GM06990 (cell line): ENCODE data around the gene RRBP1.

Experiments
- DNase-seq: peaks from one replicate; pipeline ENCODE4 v3.0.0-alpha.2; 2011; ENCODE audit not compliant: insufficient read length; ENCODE audit errors: extremely low read depth
- H3K27me3 ChIP-seq: replicated peaks from 2 replicates; pipeline ENCODE4 v1.6.0; 2011; ENCODE audit warnings: low read length; ENCODE audit not compliant: control insufficient read depth, insufficient read depth
- H3K36me3 ChIP-seq: 2 replicates; pipeline ENCODE4 v1.5.1; 2011; ENCODE audit warnings: low read length; ENCODE audit not compliant: control insufficient read depth, insufficient read depth
- H3K4me3 ChIP-seq: replicated peaks from 2 replicates; pipeline ENCODE4 v1.5.1; 2011; ENCODE audit warnings: low read depth, mild to moderate bottlenecking, control low read depth, low read length
- CTCF ChIP-seq: IDR thresholded peaks from 2 replicates; pipeline ENCODE4 v1.5.1; 2011; ENCODE audit warnings: low read length, control low read depth, mild to moderate bottlenecking, inconsistent platforms; ENCODE audit not compliant: insufficient read depth, poor library complexity, severe bottlenecking

RRBP1 gene

GRCh38 chr20:17726902-17727301 is 44.9 kb upstream of the RRBP1 start:
- H3K36me3 ChIP-seq = no peaks in the 10 kb centered on the region
- no peak for DNase-seq
- no peak overlapping the region for H3K4me3 ChIP-seq
- H3K27me3 ChIP-seq = no peaks in the 10 kb centered on the region; the same call in 1 of the 2 replicates
- TF ChIP-seq CTCF = no peak

GRCh38 chr20:17725094-17725835 is 43.2 kb upstream of the RRBP1 start:
- DNase-seq = no peak
- TF ChIP-seq CTCF = no peak

GRCh38 chr20:17723301-17723691 is 41.3 kb upstream of the RRBP1 start:
- Histone ChIP-seq H3K36me3 (no peaks in the 10 kb centered on the region), H3K27me3 (no peaks in the 10 kb centered on the region), H3K4me3 (no peak overlapping the region)
- no peak for DNase-seq
- no peak for TF ChIP-seq CTCF

More at GRCh38 chr20:17725094-17725835, 43.2 kb upstream of the RRBP1 start:
- Histone ChIP-seq H3K27me3 (no peaks in the 10 kb centered on the region; the same call in 1 of the 2 replicates), H3K4me3 (no peak overlapping the region), H3K36me3 (no peaks in the 10 kb centered on the region)

GRCh38 chr20:17722493-17723300 is 40.7 kb upstream of the RRBP1 start:
- no peak for DNase-seq
- Histone ChIP-seq H3K27me3 (no peaks in the 10 kb centered on the region), H3K4me3 (no peak overlapping the region), H3K36me3 (no peaks in the 10 kb centered on the region)
- no peak for TF ChIP-seq CTCF

GRCh38 chr20:17721802-17722486 is 39.9 kb upstream of the RRBP1 start:
- no peaks in the 10 kb centered on the region for H3K27me3 ChIP-seq
- H3K36me3 ChIP-seq = no peaks in the 10 kb centered on the region
- H3K4me3 ChIP-seq = no peak overlapping the region
- no peak for TF ChIP-seq CTCF
- no peak for DNase-seq
